HCT116 (cell line): Measurements from ENCODE around the gene DMWD.

Source experiments
- CEBPB ChIP-seq: IDR thresholded peaks from 2 replicates; pipeline ENCODE4 v1.6.1; 2012; ENCODE audit warnings: low read depth
- CTCF ChIP-seq, 3 experiments: fragments of 200-600 bp in 1 of 3; sonication (generic) in 1 of 3; IDR thresholded peaks in 2 of 3; conservative IDR thresholded peaks in 1 of 3; 2 replicates each; pipeline ENCODE4 v1.5.1; 2012 to 2017; ENCODE audit warnings: low read depth in 2 of 3, low read length in 2 of 3, antibody characterized with exemption in 1 of 3, borderline replicate concordance in 1 of 3, control low read depth in 1 of 3, mild to moderate bottlenecking in 1 of 3, mixed read lengths in 1 of 3, mixed run types in 1 of 3, moderate library complexity in 1 of 3; ENCODE audit not compliant: insufficient read depth in 1 of 3
- EZH2 ChIP-seq: fragments of 200-600 bp; sonication (generic); IDR thresholded peaks from 2 replicates; pipeline ENCODE4 v1.6.1; 2017; ENCODE audit warnings: antibody characterized with exemption, mixed run types
- POLR2A ChIP-seq: IDR thresholded peaks from 2 replicates; pipeline ENCODE4 v1.7.0; 2011; ENCODE audit warnings: borderline replicate concordance; ENCODE audit not compliant: insufficient read depth, insufficient read length; ENCODE audit errors: extremely low read depth
- RAD21 ChIP-seq: IDR thresholded peaks from 2 replicates; pipeline ENCODE4 v1.6.1; 2012; ENCODE audit warnings: low read depth, mild to moderate bottlenecking
- REST ChIP-seq: IDR thresholded peaks from 2 replicates; pipeline ENCODE4 v1.6.1; 2012; ENCODE audit warnings: low read depth
- ZNF274 ChIP-seq: fragments of 200-500 bp; sonication (Bioruptor generic); IDR thresholded peaks from 2 replicates; pipeline ENCODE4 v1.6.1; 2014; ENCODE audit warnings: mild to moderate bottlenecking, low read depth, low read length, inconsistent platforms

- TF ChIP-seq REST = no peak
- TF ChIP-seq POLR2A = no peak
- no peak for TF ChIP-seq CTCF (IDR thresholded peaks at IDR 0.05 in 2 of 3, conservative IDR thresholded peaks at IDR 0.05 in 1 of 3; ENCODE audit: borderline replicate concordance in 1 of 3, insufficient read depth in 1 of 3, low read depth in 2 of 3, low read length in 2 of 3)
- no peak for TF ChIP-seq EZH2
- TF ChIP-seq ZNF274 = no peak
- TF ChIP-seq CEBPB = no peak
- no peak for TF ChIP-seq RAD21
Measured at GRCh38 chr19:45773384-45773783, 19.3 kb downstream of the DMWD start.
